ENCODE measurements around the gene LTBP1. TPM values are rescaled to one million over a fixed set of nuclear protein-coding genes. Genes with fewer than 3 reads are reported as not detected.
A peak's percentile ranks its signal among the peaks of the same experiment; 100 is the strongest.

LTBP1 gene
- total and polyA plus RNA-seq, 11 donors = 23.5 to 150 (median 102) TPM

- TF ChIP-seq CTCF (IDR thresholded peaks at IDR 0.05) = no peak
- no peak for TF ChIP-seq POLR2A (IDR thresholded peaks at IDR 0.05)
- Histone ChIP-seq H3K4me1 (peaks cover 0 to 58% (median 28%) of the 10 kb centered on the region in 12 donors), H3K4me3 (no peak overlapping the region), H3K27ac (peak overlapping the region in 4 of 12 donors; percentile 8 to 39 (median 12)), H3K27me3 (no peaks in the 10 kb centered on the region), H3K9me3 (no peaks in the 10 kb centered on the region), H3K36me3 (no peaks in the 10 kb centered on the region)
- DNase-seq = no peak
- intact Hi-C loops (cut with DNase I) = no loop called here
- ATAC-seq = no peak
- WGBS, 4 donors = 78 to 85% (median 81%) methylated on average over 5 of the region's 5 CpGs
These were observed 157.4 kb downstream of the LTBP1 start for GRCh38 chr2:33104052-33104623.

GRCh38 chr2:33104726-33105125, 158.0 kb downstream of the LTBP1 start:
- H3K36me3 ChIP-seq = no peaks in the 10 kb centered on the region
- H3K27ac ChIP-seq = peak overlapping the region in 4 of 12 donors; percentile 8 to 39 (median 12)
- H3K4me1 ChIP-seq = peaks cover 0 to 60% (median 31%) of the 10 kb centered on the region in 12 donors
- intact Hi-C loops (cut with DNase I) = no loop called here
- TF ChIP-seq POLR2A (IDR thresholded peaks at IDR 0.05) (no peak), CTCF (IDR thresholded peaks at IDR 0.05) (no peak)
- ATAC-seq (peak in 1 of 4 donors; percentile 23), DNase-seq (no peak)
- no peaks in the 10 kb centered on the region for H3K27me3 ChIP-seq
- H3K9me3 ChIP-seq = no peaks in the 10 kb centered on the region
- WGBS, 4 donors = 59 to 64% (median 60%) methylated on average over 4 of the region's 4 CpGs
- H3K4me3 ChIP-seq = no peak overlapping the region

- ATAC-seq (no peak), DNase-seq (no peak)
- TF ChIP-seq CTCF (IDR thresholded peaks at IDR 0.05) (no peak), POLR2A (IDR thresholded peaks at IDR 0.05) (no peak)
- H3K27me3 ChIP-seq = no peaks in the 10 kb centered on the region
- no peaks in the 10 kb centered on the region for H3K9me3 ChIP-seq
- no peak overlapping the region for H3K4me3 ChIP-seq
- peaks cover 2 to 62% (median 28%) of the 10 kb centered on the region in 12 donors for H3K4me1 ChIP-seq
- H3K36me3 ChIP-seq = peaks cover 0 to 3% (median 0%) of the 10 kb centered on the region in 9 donors
- intact Hi-C loops (cut with DNase I) = no loop called here
- no peak overlapping the region for H3K27ac ChIP-seq
These were observed 159.4 kb downstream of the LTBP1 start for GRCh38 chr2:33106115-33106514.

GRCh38 chr2:33107690-33108482, 161.1 kb downstream of the LTBP1 start:
- Histone ChIP-seq H3K4me1 (peaks cover 2 to 58% (median 23%) of the 10 kb centered on the region in 12 donors), H3K9me3 (no peaks in the 10 kb centered on the region), H3K27ac (peak overlapping the region in 7 of 12 donors; percentile 21 to 61 (median 51)), H3K4me3 (no peak overlapping the region), H3K27me3 (no peaks in the 10 kb centered on the region), H3K36me3 (peaks cover 0 to 8% (median 0%) of the 10 kb centered on the region in 9 donors)
- WGBS, 4 donors = 75 to 80% (median 78%) methylated on average over 8 of the region's 8 CpGs
- TF ChIP-seq POLR2A (IDR thresholded peaks at IDR 0.05) (no peak), CTCF (IDR thresholded peaks at IDR 0.05) (no peak)
- DNase-seq (no peak), ATAC-seq (no peak)
- intact Hi-C loops (cut with DNase I) = no loop called here
